ENCODE measurements around the gene KDM1B. TPM values are rescaled to one million over a fixed set of nuclear protein-coding genes. Genes with fewer than 3 reads are reported as not detected.

KDM1B gene
- total and polyA plus RNA-seq, 2 experiments from 2014 or later, result 3.8 to 9.0 TPM

DNA sequence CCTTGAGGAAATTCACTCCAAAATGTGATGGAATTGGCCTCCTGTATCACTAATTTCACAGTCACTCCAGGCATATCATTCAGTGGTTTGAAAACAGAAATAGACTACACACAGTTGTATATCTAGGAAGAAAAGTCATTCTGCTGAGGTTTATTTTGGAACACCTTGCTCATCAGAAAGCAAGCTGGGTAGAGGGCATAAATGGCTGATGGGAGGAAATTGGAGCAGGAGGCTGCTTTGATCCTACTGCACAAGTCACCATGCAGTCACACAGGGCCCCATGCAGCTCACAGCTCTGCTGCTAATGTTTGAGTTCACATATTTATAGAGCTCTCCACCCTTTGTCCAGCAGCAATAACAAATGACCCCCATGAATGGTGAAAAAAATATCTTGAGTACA lies 45.1 kb upstream of the KDM1B start:
- Mint-ChIP-seq H3K4me1 (peaks cover 11% of the 10 kb centered on the region), H3K4me3 (no peak overlapping the region), H3K27me3 (ENCODE audit: insufficient read depth, low read depth, poor library complexity) (peaks cover 7% of the 10 kb centered on the region), H3K36me3 (ENCODE audit: low read depth) (peaks cover 6% of the 10 kb centered on the region; the same call in 2 of the 3 replicates), H3K9me3 (peaks cover 18% of the 10 kb centered on the region), H3K27ac (no peak overlapping the region)
- H3K4me1 ChIP-seq (ENCODE audit: insufficient read depth), result no peaks in the 10 kb centered on the region
- no peak overlapping the region for H3K4me3 ChIP-seq
- TF ChIP-seq REST (IDR thresholded peaks at IDR 0.05; ENCODE audit: unreplicated experiment), result no peak
- no peak for TF ChIP-seq NANOG (IDR thresholded peaks at IDR 0.05; ENCODE audit: borderline replicate concordance)
- no peaks in the 10 kb centered on the region for H3K27me3 ChIP-seq (ENCODE audit: insufficient read depth)
- no peaks in the 10 kb centered on the region for H4K20me1 ChIP-seq (replicated peaks; ENCODE audit: insufficient read depth)
- no peak overlapping the region for H3K27ac ChIP-seq (ENCODE audit: low read depth)
- ATAC-seq, result no peak
- no peak overlapping the region for H3K4me2 ChIP-seq
- H3K79me2 ChIP-seq (replicated peaks; ENCODE audit: insufficient read depth), result no peaks in the 10 kb centered on the region
- no peak for DNase-seq (ENCODE audit: low spot score)
- H3K9me2 ChIP-seq (ENCODE audit: insufficient read depth), result no peaks in the 10 kb centered on the region
- H3K36me3 ChIP-seq (ENCODE audit: insufficient read depth), result peaks cover 13% of the 10 kb centered on the region
- no peaks in the 10 kb centered on the region for H3F3A ChIP-seq (replicated peaks; ENCODE audit: low read depth)
- H2AFZ ChIP-seq, result no peak overlapping the region

GRCh38 chr6:18115356-18115755 lies 39.9 kb upstream of the KDM1B start:
- no peaks in the 10 kb centered on the region for H3K36me3 ChIP-seq (ENCODE audit: insufficient read depth)
- H3K4me2 ChIP-seq, result no peak overlapping the region
- DNase-seq (ENCODE audit: low spot score) (no peak), ATAC-seq (no peak)
- no peaks in the 10 kb centered on the region for H3K9me2 ChIP-seq (ENCODE audit: insufficient read depth)
- no peak overlapping the region for H3K4me3 ChIP-seq
- H3K9me3 Mint-ChIP-seq, result no peaks in the 10 kb centered on the region
- no peak overlapping the region for H3K27ac ChIP-seq (ENCODE audit: low read depth)
- no peaks in the 10 kb centered on the region for H3K36me3 Mint-ChIP-seq (ENCODE audit: low read depth)
- no peaks in the 10 kb centered on the region for H3K4me1 ChIP-seq (ENCODE audit: insufficient read depth)
- no peaks in the 10 kb centered on the region for H3K27me3 ChIP-seq (ENCODE audit: insufficient read depth)
- H3F3A ChIP-seq (replicated peaks; ENCODE audit: low read depth), result no peaks in the 10 kb centered on the region
- H3K4me3 Mint-ChIP-seq, result no peak overlapping the region
- H2AFZ ChIP-seq, result no peak overlapping the region
- no peaks in the 10 kb centered on the region for H3K79me2 ChIP-seq (replicated peaks; ENCODE audit: insufficient read depth)
- H3K4me1 Mint-ChIP-seq, result peaks cover 11% of the 10 kb centered on the region
- H3K27me3 Mint-ChIP-seq (ENCODE audit: insufficient read depth, low read depth, poor library complexity), result peaks cover 7% of the 10 kb centered on the region
- H3K27ac Mint-ChIP-seq, result no peak overlapping the region
- no peaks in the 10 kb centered on the region for H4K20me1 ChIP-seq (replicated peaks; ENCODE audit: insufficient read depth)
- TF ChIP-seq ZNF331 (CRISPR knock-in tag; IDR thresholded peaks at IDR 0.05; ENCODE audit: low read depth) (no peak), POLR2AphosphoS5 (IDR thresholded peaks at IDR 0.05; ENCODE audit: low read depth) (no peak), ZNF114 (CRISPR knock-in tag; IDR thresholded peaks at IDR 0.05) (no peak), STAT1 (IDR thresholded peaks at IDR 0.05; ENCODE audit: unreplicated experiment) (no peak), CREB1 (CRISPR knock-in tag; IDR thresholded peaks at IDR 0.05; ENCODE audit: low read depth) (no peak), EZH2 (IDR thresholded peaks at IDR 0.05; ENCODE audit: low read depth, unreplicated experiment) (no peak), ETS1 (IDR thresholded peaks at IDR 0.05) (no peak), JUNB (IDR thresholded peaks at IDR 0.05; ENCODE audit: unreplicated experiment) (no peak), NANOG (IDR thresholded peaks at IDR 0.05; ENCODE audit: borderline replicate concordance) (no peak), EZH2phosphoT487 (IDR thresholded peaks at IDR 0.05; ENCODE audit: unreplicated experiment) (no peak), REST (IDR thresholded peaks at IDR 0.05; ENCODE audit: unreplicated experiment) (no peak)

Data from GM23338 (cell line).